ENCODE data around the gene ACSS1.

ACSS1 gene

GRCh38 chr20:25050082-25050481 lies 7.9 kb downstream of the ACSS1 start:
- ChIA-PET POLR2A (no interaction called here), CTCF (no interaction called here)

DNA sequence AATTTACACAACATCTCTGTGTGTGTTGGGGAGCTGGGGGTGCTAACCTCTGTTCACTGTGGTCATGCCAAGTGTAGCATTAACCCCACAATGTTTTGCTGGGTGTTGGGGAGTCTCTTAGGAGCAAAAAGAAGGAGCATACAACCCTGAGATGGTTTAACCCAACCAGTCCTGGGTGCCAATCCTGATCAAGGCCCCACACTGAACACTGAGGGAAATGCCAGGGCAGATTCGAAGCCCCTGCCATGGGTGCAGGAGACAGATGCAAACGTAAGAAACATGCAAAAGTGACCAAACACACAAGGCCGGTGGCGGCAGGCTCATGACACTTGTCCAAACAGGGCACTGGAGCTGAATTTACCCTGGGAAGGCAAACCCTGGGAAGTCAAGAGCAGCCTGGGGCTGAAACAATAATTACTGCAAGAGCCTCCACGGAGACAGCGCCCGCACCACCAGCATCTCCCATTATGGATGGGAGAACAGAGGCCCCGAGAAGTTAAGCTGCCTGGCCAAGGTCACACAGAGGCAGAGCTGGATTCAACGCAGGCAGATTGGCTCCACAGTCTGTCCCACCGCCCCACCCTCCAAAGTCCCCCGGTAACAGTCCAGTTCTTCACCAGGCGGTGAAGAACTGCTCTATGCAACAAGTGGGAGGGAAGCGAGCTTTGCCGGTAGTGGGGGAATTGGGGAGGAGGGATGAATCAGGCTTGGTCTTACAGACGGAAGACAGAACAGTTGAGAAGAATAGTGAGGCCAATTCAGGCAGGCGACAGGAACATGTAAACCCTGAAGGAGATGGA lies 8.5 kb downstream of the ACSS1 start:
- no peak for TF ChIP-seq SP1 (IDR thresholded peaks at IDR 0.05)
- no peak for TF ChIP-seq CTBP1 (IDR thresholded peaks at IDR 0.05; ENCODE audit: borderline replicate concordance)
- no peak for TF ChIP-seq SUZ12 (IDR thresholded peaks at IDR 0.05)
- no peak for TF ChIP-seq ARNT (IDR thresholded peaks at IDR 0.05)
- no peak for TF ChIP-seq FOXM1 (IDR thresholded peaks at IDR 0.05; ENCODE audit: borderline replicate concordance)
- DNase-seq (ENCODE audit: extremely low spot score), result no peak
- ChIA-PET CTCF (no interaction called here), POLR2A (no interaction called here)

More at GRCh38 chr20:25050082-25050481, 7.9 kb downstream of the ACSS1 start:
- TF ChIP-seq ARNT (IDR thresholded peaks at IDR 0.05) (no peak), L3MBTL2 (conservative IDR thresholded peaks at IDR 0.05) (no peak), FOXM1 (IDR thresholded peaks at IDR 0.05; ENCODE audit: borderline replicate concordance) (no peak), SUZ12 (IDR thresholded peaks at IDR 0.05) (no peak), HDGF (IDR thresholded peaks at IDR 0.05; ENCODE audit: borderline replicate concordance) (no peak), ZNF384 (IDR thresholded peaks at IDR 0.05) (no peak), FOXK2 (IDR thresholded peaks at IDR 0.05) (no peak), NFRKB (IDR thresholded peaks at IDR 0.05) (no peak), CTBP1 (IDR thresholded peaks at IDR 0.05; ENCODE audit: borderline replicate concordance) (no peak), ELF4 (IDR thresholded peaks at IDR 0.05) (no peak), LEF1 (IDR thresholded peaks at IDR 0.05; ENCODE audit: borderline replicate concordance) (no peak), SP1 (IDR thresholded peaks at IDR 0.05) (no peak), TARDBP (IDR thresholded peaks at IDR 0.05) (no peak), FOXA1 (IDR thresholded peaks at IDR 0.05) (no peak)
- TF ChIP-seq, protein P1, sequence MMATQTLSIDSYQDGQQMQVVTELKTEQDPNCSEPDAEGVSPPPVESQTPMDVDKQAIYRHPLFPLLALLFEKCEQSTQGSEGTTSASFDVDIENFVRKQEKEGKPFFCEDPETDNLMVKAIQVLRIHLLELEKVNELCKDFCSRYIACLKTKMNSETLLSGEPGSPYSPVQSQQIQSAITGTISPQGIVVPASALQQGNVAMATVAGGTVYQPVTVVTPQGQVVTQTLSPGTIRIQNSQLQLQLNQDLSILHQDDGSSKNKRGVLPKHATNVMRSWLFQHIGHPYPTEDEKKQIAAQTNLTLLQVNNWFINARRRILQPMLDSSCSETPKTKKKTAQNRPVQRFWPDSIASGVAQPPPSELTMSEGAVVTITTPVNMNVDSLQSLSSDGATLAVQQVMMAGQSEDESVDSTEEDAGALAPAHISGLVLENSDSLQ (IDR thresholded peaks at IDR 0.05), result no peak
- DNase-seq (ENCODE audit: extremely low spot score), result no peak

DNA sequence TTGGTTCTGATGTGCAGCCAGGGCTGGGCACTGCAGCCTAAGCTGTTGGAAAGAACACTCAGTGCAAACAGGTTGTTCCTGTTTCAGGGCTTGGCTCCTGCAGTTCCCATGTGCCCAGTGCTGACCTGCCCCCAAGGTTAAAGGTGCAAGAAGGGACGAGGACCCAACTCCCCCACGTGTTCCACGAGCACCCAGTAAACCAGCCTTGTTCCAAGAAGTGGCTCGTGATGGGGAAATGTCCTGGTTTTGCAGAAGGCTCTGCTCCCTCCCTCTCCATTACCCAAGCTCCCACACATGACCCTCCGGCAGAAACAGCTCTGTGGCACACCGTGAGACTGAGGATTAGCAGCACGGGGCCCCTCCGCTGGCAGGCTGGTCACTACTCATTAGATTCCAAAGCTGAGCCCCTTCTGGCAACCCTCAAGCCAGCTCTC lies 9.4 kb downstream of the ACSS1 start:
- no peak for DNase-seq (ENCODE audit: extremely low spot score)
- TF ChIP-seq HDGF (IDR thresholded peaks at IDR 0.05; ENCODE audit: borderline replicate concordance) (no peak), FOXK2 (IDR thresholded peaks at IDR 0.05) (no peak), SUZ12 (IDR thresholded peaks at IDR 0.05) (no peak), NFRKB (IDR thresholded peaks at IDR 0.05) (no peak), SP1 (IDR thresholded peaks at IDR 0.05) (no peak)
- ChIA-PET POLR2A (no interaction called here), CTCF (no interaction called here)

DNA sequence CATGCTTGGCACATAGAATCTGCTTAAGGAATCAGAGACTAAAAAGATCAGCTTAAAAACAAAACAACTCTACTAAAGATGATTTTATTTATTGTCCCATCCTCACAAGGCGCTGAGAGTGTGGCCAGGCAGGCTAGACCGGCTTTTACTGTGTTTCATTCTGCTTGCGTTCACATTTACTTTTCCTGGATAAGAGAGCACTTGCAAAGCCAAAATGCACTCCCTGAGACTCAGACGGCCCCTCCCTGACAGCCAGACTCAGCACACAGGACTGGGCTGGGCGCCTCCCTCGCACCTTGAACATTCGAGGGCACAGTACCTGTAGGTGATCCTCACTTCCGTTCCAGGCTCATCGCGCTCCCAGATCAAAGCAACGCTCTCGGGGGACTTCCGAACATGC lies 10.2 kb downstream of the ACSS1 start:
- no peak for DNase-seq (ENCODE audit: extremely low spot score)
- CTCF ChIA-PET, result interaction anchor here (0.6 kb wide), 1 partner anchor 533 kb away, joined by 3 read pairs; no protein-coding TSS in a partner anchor
- POLR2A ChIA-PET, result no interaction called here
- TF ChIP-seq HDGF (IDR thresholded peaks at IDR 0.05; ENCODE audit: borderline replicate concordance) (no peak), ARNT (IDR thresholded peaks at IDR 0.05) (no peak), LEF1 (IDR thresholded peaks at IDR 0.05; ENCODE audit: borderline replicate concordance) (no peak), FOXK2 (IDR thresholded peaks at IDR 0.05) (no peak), SP1 (IDR thresholded peaks at IDR 0.05) (no peak), ELF4 (IDR thresholded peaks at IDR 0.05) (no peak), L3MBTL2 (conservative IDR thresholded peaks at IDR 0.05) (no peak), NFRKB (IDR thresholded peaks at IDR 0.05) (no peak), SUZ12 (IDR thresholded peaks at IDR 0.05) (no peak), FOXM1 (IDR thresholded peaks at IDR 0.05; ENCODE audit: borderline replicate concordance) (no peak), FOXA1 (IDR thresholded peaks at IDR 0.05) (no peak), ZNF384 (IDR thresholded peaks at IDR 0.05) (no peak), CTBP1 (IDR thresholded peaks at IDR 0.05; ENCODE audit: borderline replicate concordance) (no peak), BHLHE40 (IDR thresholded peaks at IDR 0.05; ENCODE audit: borderline replicate concordance) (no peak), TARDBP (IDR thresholded peaks at IDR 0.05) (no peak)
- TF ChIP-seq, protein P1 (IDR thresholded peaks at IDR 0.05), result no peak

DNA sequence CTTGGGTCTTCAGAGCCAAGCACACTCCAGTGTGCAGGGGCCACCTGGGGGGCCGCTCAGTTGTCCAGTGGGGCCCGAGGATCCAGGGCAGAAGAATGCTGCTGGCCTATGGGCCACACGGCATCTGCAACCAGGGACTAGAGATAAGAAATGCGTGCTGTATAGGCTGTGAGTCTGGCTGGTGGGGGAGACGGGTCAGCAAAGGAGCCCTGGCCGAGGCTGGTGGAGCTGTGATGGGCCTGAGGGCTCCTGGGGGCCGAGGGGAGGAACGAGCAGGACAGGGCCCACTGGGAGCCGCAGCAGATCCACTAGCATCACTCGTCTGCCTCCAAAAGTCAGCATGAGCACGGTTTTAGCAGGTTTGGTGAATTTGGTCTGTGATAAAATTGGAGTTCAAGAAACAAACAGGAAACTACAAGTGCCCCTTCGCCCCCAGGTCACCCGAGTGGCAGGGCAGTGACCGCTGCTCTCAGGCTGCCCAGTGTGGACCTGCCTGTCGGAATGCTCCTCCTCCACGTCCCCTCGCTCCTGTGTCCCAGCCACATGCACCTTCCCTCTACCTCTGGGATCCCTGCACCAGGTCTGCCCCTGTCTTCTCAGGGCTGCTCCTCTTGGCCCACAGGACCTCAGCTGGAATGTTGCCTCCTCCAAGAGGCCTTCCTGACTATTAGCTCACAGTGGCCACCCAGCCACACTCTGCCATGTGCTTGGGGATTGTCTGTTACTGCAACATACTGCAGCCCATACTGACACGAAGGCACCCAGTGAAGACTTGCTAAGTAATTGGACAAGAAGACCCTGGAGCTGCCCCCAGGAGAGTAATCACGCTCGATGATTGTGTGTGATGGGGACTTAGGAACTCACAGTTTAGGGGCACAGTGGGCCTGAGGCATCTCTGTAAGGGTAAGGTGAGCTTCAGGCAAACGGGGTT lies 10.9 kb downstream of the ACSS1 start:
- TF ChIP-seq TARDBP (IDR thresholded peaks at IDR 0.05) (no peak), FOXK2 (IDR thresholded peaks at IDR 0.05) (no peak), BHLHE40 (IDR thresholded peaks at IDR 0.05; ENCODE audit: borderline replicate concordance) (no peak), LEF1 (IDR thresholded peaks at IDR 0.05; ENCODE audit: borderline replicate concordance) (no peak)
- no peak for DNase-seq (ENCODE audit: extremely low spot score)
- POLR2A ChIA-PET, result no interaction called here
- CTCF ChIA-PET, result interaction anchor here (0.6 kb wide), 1 partner anchor 533 kb away, joined by 3 read pairs; no protein-coding TSS in a partner anchor

- no peak for DNase-seq (ENCODE audit: extremely low spot score)
- POLR2A ChIA-PET, result no interaction called here
- CTCF ChIA-PET, result no interaction called here
- TF ChIP-seq SUZ12 (IDR thresholded peaks at IDR 0.05) (no peak), NFRKB (IDR thresholded peaks at IDR 0.05) (no peak), ARNT (IDR thresholded peaks at IDR 0.05) (no peak), FOXK2 (IDR thresholded peaks at IDR 0.05) (no peak), FOXA1 (IDR thresholded peaks at IDR 0.05) (no peak), SP1 (IDR thresholded peaks at IDR 0.05) (no peak), ZNF384 (IDR thresholded peaks at IDR 0.05) (no peak), ELF4 (IDR thresholded peaks at IDR 0.05) (no peak), TARDBP (IDR thresholded peaks at IDR 0.05) (no peak), CTBP1 (IDR thresholded peaks at IDR 0.05; ENCODE audit: borderline replicate concordance) (no peak)
- TF ChIP-seq, protein P1 (IDR thresholded peaks at IDR 0.05), result no peak
These were observed 11.7 kb downstream of the ACSS1 start for GRCh38 chr20:25046181-25046641.

All from HEK293T (cell line).